ENCODE measurements around the gene TIMM21. TPM values are rescaled to one million over a fixed set of nuclear protein-coding genes. Genes with fewer than 3 reads are reported as not detected.

The TIMM21 gene
- total RNA-seq, 3 donors from 2014 or later, result 30.8 to 38.1 (median 35.9) TPM

DNA sequence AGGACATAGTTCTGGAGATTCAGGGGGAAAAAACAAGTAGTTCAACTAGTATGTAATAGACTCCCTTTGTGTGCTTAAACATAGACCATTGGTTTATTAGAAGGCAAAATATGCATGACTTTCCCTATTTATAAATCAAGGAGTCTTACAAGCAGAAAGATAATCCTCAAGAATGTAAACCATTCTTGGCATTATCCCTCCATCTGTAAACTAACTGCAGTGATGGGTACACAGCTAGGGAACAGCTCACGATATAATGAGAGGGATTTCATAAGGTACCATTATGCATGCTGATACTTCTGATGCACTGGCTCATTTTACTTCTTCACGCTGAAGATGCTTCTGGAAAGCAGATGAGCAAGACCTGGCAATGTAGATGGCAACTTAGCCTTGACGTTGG, 1.6 kb upstream of the TIMM21 start:
- no peaks in the 10 kb centered on the region for H3K9me3 ChIP-seq
- intact Hi-C loops (cut with DNase I; ENCODE audit: low total_unique reads), result no loop called here
- peak overlapping the region in 1 of 2 donors; percentile 94 for H3K27ac ChIP-seq
- peaks cover 0 to 5% of the 10 kb centered on the region in 2 donors for H3K4me1 ChIP-seq
- no peak for DNase-seq (ENCODE audit: low spot score in 2 of 2)
- H3K4me3 ChIP-seq, result peak overlapping the region in 2 of 3 donors; percentile 73 to 76
- TF ChIP-seq POLR2A (IDR thresholded peaks at IDR 0.05) (no peak), POLR2AphosphoS5 (IDR thresholded peaks at IDR 0.05) (no peak)
- TF ChIP-seq, protein P1, sequence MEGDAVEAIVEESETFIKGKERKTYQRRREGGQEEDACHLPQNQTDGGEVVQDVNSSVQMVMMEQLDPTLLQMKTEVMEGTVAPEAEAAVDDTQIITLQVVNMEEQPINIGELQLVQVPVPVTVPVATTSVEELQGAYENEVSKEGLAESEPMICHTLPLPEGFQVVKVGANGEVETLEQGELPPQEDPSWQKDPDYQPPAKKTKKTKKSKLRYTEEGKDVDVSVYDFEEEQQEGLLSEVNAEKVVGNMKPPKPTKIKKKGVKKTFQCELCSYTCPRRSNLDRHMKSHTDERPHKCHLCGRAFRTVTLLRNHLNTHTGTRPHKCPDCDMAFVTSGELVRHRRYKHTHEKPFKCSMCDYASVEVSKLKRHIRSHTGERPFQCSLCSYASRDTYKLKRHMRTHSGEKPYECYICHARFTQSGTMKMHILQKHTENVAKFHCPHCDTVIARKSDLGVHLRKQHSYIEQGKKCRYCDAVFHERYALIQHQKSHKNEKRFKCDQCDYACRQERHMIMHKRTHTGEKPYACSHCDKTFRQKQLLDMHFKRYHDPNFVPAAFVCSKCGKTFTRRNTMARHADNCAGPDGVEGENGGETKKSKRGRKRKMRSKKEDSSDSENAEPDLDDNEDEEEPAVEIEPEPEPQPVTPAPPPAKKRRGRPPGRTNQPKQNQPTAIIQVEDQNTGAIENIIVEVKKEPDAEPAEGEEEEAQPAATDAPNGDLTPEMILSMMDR (IDR thresholded peaks at IDR 0.05), result no peak
- H3K27me3 ChIP-seq, result no peaks in the 10 kb centered on the region
- no peaks in the 10 kb centered on the region for H3K36me3 ChIP-seq

DNA sequence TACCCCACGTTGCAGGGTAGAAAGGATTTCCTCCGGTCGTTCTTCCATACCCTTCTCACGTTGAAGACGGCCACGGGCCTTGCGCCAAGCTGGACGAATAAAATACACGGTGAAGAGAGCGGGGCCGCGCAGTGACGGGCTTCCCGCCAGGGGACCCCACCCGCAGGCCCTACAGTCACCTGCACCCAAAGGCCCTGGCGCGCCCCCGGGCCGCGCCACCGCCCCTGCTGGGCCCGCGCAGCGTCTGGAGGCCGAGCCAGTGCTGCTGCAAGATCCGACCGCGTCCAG, 888 bp upstream of the TIMM21 start:
- peak overlapping the region; percentile 86 to 94 for H3K27ac ChIP-seq
- peak overlapping the region; percentile 73 to 83 (median 76) for H3K4me3 ChIP-seq
- intact Hi-C loops (cut with DNase I; ENCODE audit: low total_unique reads), result no loop called here
- no peaks in the 10 kb centered on the region for H3K27me3 ChIP-seq
- H3K36me3 ChIP-seq, result no peaks in the 10 kb centered on the region
- no peaks in the 10 kb centered on the region for H3K9me3 ChIP-seq
- H3K4me1 ChIP-seq, result peaks cover 0 to 5% of the 10 kb centered on the region in 2 donors
- DNase-seq (ENCODE audit: low spot score in 2 of 2), result no peak
- TF ChIP-seq, protein P1 (IDR thresholded peaks at IDR 0.05), result no peak
- TF ChIP-seq POLR2A (IDR thresholded peaks at IDR 0.05) (no peak), POLR2AphosphoS5 (IDR thresholded peaks at IDR 0.05) (no peak)

DNA sequence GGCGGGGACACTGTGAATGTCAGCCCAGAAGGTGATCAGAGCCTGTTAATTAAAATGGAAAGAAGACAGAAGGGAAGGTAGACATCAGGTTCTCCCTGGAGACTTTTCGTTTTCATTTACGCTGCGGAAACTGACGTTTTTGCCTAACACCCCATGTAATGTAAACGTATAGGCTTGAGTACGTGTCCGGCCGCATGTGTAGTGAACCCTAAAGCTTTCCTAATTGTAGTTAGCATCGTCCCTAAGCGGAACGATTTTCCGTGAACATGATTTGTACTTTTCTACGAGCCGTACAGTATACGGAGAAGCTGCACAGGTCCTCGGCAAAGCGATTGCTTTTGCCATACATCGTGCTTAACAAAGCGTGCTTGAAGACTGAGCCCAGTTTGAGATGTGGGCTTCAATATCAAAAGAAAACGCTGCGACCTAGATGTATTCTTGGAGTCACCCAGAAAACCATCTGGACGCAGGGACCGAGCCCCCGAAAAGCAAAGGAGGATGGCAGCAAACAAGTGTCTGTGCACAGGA, 284 bp downstream of the TIMM21 start:
- Histone ChIP-seq H3K4me1 (peaks cover 0 to 5% of the 10 kb centered on the region in 2 donors), H3K9me3 (no peaks in the 10 kb centered on the region)
- intact Hi-C loops (cut with DNase I; ENCODE audit: low total_unique reads), result no loop called here

DNA sequence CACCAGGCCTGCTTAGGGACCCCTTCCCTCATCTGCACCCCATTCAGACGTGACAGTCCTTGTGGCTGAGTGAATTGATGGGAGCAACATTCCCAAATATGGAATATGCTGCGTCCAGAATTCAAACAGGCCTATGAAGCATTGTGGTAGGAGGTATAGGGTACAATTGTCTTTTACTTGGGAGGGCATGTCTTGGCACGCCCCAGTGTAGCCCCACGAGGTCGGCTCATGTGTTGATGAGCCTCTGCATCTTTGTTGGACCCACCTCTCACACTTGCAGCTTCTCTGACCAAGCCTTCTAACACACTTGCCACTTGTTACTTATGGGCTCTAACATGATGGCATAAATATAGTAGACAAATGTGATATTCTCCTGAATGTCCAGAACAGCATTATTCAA, 1.6 kb downstream of the TIMM21 start:
- Histone ChIP-seq H3K27ac (no peak overlapping the region), H3K4me1 (peaks cover 0 to 5% of the 10 kb centered on the region in 2 donors), H3K27me3 (no peaks in the 10 kb centered on the region), H3K36me3 (no peaks in the 10 kb centered on the region), H3K4me3 (peak overlapping the region in 2 of 3 donors; percentile 73 to 76), H3K9me3 (no peaks in the 10 kb centered on the region)
- no peak for DNase-seq (ENCODE audit: low spot score in 2 of 2)
- intact Hi-C loops (cut with DNase I; ENCODE audit: low total_unique reads), result no loop called here
- no peak for TF ChIP-seq POLR2A (IDR thresholded peaks at IDR 0.05)
- no peak for TF ChIP-seq POLR2AphosphoS5 (IDR thresholded peaks at IDR 0.05)
- TF ChIP-seq, protein P1 (IDR thresholded peaks at IDR 0.05), result no peak

More for the DNA sequence above, 284 bp downstream of the TIMM21 start:
- Histone ChIP-seq H3K36me3 (no peaks in the 10 kb centered on the region), H3K4me3 (peak overlapping the region; percentile 73 to 83 (median 76)), H3K27me3 (no peaks in the 10 kb centered on the region), H3K27ac (peak overlapping the region; percentile 86 to 94)
- TF ChIP-seq, protein P1 (IDR thresholded peaks at IDR 0.05), result no peak
- TF ChIP-seq POLR2AphosphoS5 (IDR thresholded peaks at IDR 0.05) (peak in 1 of 3 donors; percentile 2), POLR2A (IDR thresholded peaks at IDR 0.05) (no peak)
- no peak for DNase-seq (ENCODE audit: low spot score in 2 of 2)

DNA sequence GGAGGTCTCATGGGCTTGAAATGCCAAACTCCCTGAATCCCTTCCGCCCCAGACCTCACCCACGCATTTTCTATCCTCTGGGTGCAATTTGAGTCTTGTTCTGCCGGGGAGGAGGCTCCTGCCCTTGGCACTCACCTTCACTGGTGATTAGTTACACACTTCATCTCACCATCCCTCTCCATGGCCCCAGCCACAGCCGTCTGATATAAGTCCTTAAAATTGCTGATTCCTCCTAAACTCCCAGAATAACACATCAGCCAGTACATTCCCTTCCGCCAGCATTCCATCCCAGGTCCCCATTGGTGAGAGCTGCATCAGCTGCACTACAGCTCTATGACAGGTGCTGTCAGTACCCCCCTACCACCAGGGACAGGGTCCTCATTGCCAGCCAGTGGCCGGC, 3.9 kb downstream of the TIMM21 start:
- no peak for DNase-seq (ENCODE audit: low spot score in 2 of 2)
- intact Hi-C loops (cut with DNase I; ENCODE audit: low total_unique reads), result no loop called here
- H3K4me3 ChIP-seq, result no peak overlapping the region

More for the DNA sequence above, 3.9 kb downstream of the TIMM21 start:
- TF ChIP-seq, protein P1 (IDR thresholded peaks at IDR 0.05), result no peak
- TF ChIP-seq POLR2A (IDR thresholded peaks at IDR 0.05) (no peak), POLR2AphosphoS5 (IDR thresholded peaks at IDR 0.05) (no peak)
- Histone ChIP-seq H3K9me3 (no peaks in the 10 kb centered on the region), H3K27me3 (no peaks in the 10 kb centered on the region), H3K4me1 (peaks cover 0 to 5% of the 10 kb centered on the region in 2 donors), H3K36me3 (no peaks in the 10 kb centered on the region), H3K27ac (no peak overlapping the region)
